Breast epithelium (tissue), 3 donors: ENCODE measurements around the gene KAT2B.

Experiments used
- CTCF ChIP-seq, 3 donors: fragments of 450-650 bp; IDR thresholded peaks; one replicate each; pipeline ENCODE4 v1.5.1; 2016 to 2017; ENCODE audit warnings: antibody characterized with exemption in 3 of 3, mild to moderate bottlenecking in 3 of 3, moderate library complexity in 3 of 3
- POLR2AphosphoS5 ChIP-seq, 3 donors: sonication (generic); formaldehyde crosslinking; IDR thresholded peaks; one replicate each; pipeline ENCODE4 v1.6.1; 2017; ENCODE audit warnings: antibody characterized with exemption in 3 of 3

DNA sequence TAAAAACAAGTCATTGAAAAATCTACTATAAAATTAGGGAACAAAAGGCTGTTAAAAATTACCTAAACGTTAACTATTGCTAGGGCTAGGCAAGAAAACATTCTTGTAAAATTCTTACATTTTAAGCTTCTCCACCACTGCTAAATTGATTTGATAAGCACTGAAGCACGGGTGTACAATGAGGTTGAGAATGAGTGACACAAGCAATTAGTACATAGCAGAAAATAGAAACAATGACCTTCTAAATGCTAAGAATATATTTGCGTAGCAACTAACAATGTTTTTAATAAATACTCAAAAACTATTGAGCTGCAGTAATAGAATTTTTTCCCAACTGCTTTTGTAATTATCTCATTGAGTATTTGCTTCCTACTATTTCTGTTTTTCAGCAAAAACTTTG lies 141.0 kb downstream of the KAT2B start:
- TF ChIP-seq CTCF (IDR thresholded peaks at IDR 0.05) (no peak), POLR2AphosphoS5 (IDR thresholded peaks at IDR 0.05) (no peak)
